Astrocyte (in vitro differentiated cells and primary cell): ENCODE results near the gene TTC8. TPM values are rescaled to one million over a fixed set of nuclear protein-coding genes. Genes with fewer than 3 reads are reported as not detected.

Source experiments
- DNase-seq: peaks from one replicate; pipeline ENCODE4 v3.0.0-alpha.2; 2010; ENCODE audit warnings: low read depth
- FAIRE-seq: peaks from 2 replicates; lab custom pipeline; 2011; peaks lifted over from hg19 to GRCh38; lab: Jason Lieb, UNC
- H2AFZ ChIP-seq: 2 replicates; pipeline ENCODE4 v1.6.0; 2012; ENCODE audit warnings: low read depth, low read length, inconsistent platforms
- H3K27ac ChIP-seq: 2 replicates; pipeline ENCODE4 v1.5.1; 2011; ENCODE audit warnings: low read depth, low read length, inconsistent platforms
- H3K27me3 ChIP-seq: 2 replicates; pipeline ENCODE4 v1.6.0; 2011; ENCODE audit warnings: low read length, inconsistent platforms; ENCODE audit not compliant: insufficient read depth
- H3K36me3 ChIP-seq: 2 replicates; pipeline ENCODE4 v1.5.1; 2011; ENCODE audit warnings: low read length, inconsistent platforms; ENCODE audit not compliant: insufficient read depth
- H3K4me1 ChIP-seq: 2 replicates; pipeline ENCODE4 v1.5.1; 2011; ENCODE audit warnings: low read length, inconsistent platforms; ENCODE audit not compliant: insufficient read depth
- H3K4me2 ChIP-seq: 2 replicates; pipeline ENCODE4 v1.6.0; 2012; ENCODE audit warnings: low read length, inconsistent platforms
- H3K4me3 ChIP-seq: 2 replicates; pipeline ENCODE4 v1.5.1; 2011; ENCODE audit warnings: low read depth, mild to moderate bottlenecking, low read length, inconsistent platforms; ENCODE audit not compliant: insufficient read depth
- H3K79me2 ChIP-seq: 2 replicates; pipeline ENCODE4 v1.6.0; 2012; ENCODE audit warnings: mild to moderate bottlenecking, low read length, inconsistent platforms; ENCODE audit not compliant: insufficient read depth
- H3K9ac ChIP-seq: 2 replicates; pipeline ENCODE4 v1.6.0; 2012; ENCODE audit warnings: mild to moderate bottlenecking, low read length, inconsistent platforms
- H3K9me3 ChIP-seq: 2 replicates; pipeline ENCODE4 v1.5.1; 2012; ENCODE audit warnings: low read depth, mild to moderate bottlenecking, low read length, inconsistent platforms; ENCODE audit not compliant: insufficient read depth
- H4K20me1 ChIP-seq: 2 replicates; pipeline ENCODE4 v1.6.0; 2012; ENCODE audit warnings: low read length, inconsistent platforms; ENCODE audit not compliant: insufficient read depth
- H3K27ac Mint-ChIP-seq: one replicate; pipeline ENCODE4 v1.8.0; 2021; ENCODE audit warnings: mild to moderate bottlenecking, mixed read lengths; ENCODE audit not compliant: unreplicated experiment
- H3K27me3 Mint-ChIP-seq: one replicate; pipeline ENCODE4 v1.8.0; 2021; ENCODE audit warnings: low read depth, mixed read lengths; ENCODE audit not compliant: unreplicated experiment
- H3K36me3 Mint-ChIP-seq: one replicate; pipeline ENCODE4 v1.8.0; 2021; ENCODE audit warnings: low read depth, mixed read lengths; ENCODE audit not compliant: unreplicated experiment
- H3K4me1 Mint-ChIP-seq: one replicate; pipeline ENCODE4 v1.8.0; 2021; ENCODE audit warnings: low read depth, mixed read lengths; ENCODE audit not compliant: unreplicated experiment
- H3K4me3 Mint-ChIP-seq: one replicate; pipeline ENCODE4 v1.8.0; 2021; ENCODE audit warnings: mild to moderate bottlenecking, moderate library complexity, mixed read lengths; ENCODE audit not compliant: unreplicated experiment
- H3K9me3 Mint-ChIP-seq: one replicate; pipeline ENCODE4 v1.8.0; 2021; ENCODE audit warnings: mild to moderate bottlenecking, mixed read lengths; ENCODE audit not compliant: unreplicated experiment
- EZH2 ChIP-seq: IDR thresholded peaks from 2 replicates; pipeline ENCODE4 v1.6.1; 2012; ENCODE audit warnings: mild to moderate bottlenecking, low read length, inconsistent platforms; ENCODE audit not compliant: insufficient read depth
- total RNA-seq: library from RNA; stranded (reverse); gene quantifications from 2 replicates; pipeline ENCODE4 v1.2.1, GENCODE V29; 2021
- TF ChIP-seq, protein P1 (sequence below): IDR thresholded peaks from 2 replicates; pipeline ENCODE4 v1.5.1; 2011; ENCODE audit warnings: low read depth, mild to moderate bottlenecking, inconsistent platforms, low read length, moderate library complexity; ENCODE audit not compliant: insufficient read depth

TTC8 gene
- total RNA-seq, 1 donor from 2014 or later: 23.7 TPM

DNA sequence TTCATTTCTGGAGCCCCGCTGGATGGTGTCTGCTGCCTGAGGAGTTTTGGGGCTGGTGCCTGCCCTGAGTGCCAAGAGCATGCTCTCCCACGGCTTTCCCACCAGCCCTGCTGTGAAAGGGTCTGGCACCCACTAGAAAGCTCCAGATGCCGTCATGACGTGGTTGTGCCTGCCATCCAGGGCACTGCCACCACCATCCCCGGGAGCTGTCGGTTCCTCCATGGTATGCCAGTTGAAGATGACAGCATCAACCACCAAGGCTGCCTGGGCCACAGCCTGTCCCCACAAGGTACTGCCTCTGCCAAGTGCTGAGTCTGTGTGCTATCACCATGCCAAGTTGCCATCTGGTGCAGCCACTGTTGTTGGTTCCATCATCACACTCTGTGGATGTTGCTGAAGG, 85.9 kb downstream of the TTC8 start:
- Histone ChIP-seq H3K79me2 (no peaks in the 10 kb centered on the region), H2AFZ (no peak overlapping the region), H3K9ac (no peak overlapping the region), H4K20me1 (no peaks in the 10 kb centered on the region), H3K27ac (no peak overlapping the region), H3K27me3 (peaks cover 4% of the 10 kb centered on the region), H3K4me2 (no peak overlapping the region), H3K36me3 (no peaks in the 10 kb centered on the region), H3K4me3 (no peak overlapping the region), H3K9me3 (no peaks in the 10 kb centered on the region), H3K4me1 (no peaks in the 10 kb centered on the region)
- no peak for TF ChIP-seq EZH2
- TF ChIP-seq, protein P1, sequence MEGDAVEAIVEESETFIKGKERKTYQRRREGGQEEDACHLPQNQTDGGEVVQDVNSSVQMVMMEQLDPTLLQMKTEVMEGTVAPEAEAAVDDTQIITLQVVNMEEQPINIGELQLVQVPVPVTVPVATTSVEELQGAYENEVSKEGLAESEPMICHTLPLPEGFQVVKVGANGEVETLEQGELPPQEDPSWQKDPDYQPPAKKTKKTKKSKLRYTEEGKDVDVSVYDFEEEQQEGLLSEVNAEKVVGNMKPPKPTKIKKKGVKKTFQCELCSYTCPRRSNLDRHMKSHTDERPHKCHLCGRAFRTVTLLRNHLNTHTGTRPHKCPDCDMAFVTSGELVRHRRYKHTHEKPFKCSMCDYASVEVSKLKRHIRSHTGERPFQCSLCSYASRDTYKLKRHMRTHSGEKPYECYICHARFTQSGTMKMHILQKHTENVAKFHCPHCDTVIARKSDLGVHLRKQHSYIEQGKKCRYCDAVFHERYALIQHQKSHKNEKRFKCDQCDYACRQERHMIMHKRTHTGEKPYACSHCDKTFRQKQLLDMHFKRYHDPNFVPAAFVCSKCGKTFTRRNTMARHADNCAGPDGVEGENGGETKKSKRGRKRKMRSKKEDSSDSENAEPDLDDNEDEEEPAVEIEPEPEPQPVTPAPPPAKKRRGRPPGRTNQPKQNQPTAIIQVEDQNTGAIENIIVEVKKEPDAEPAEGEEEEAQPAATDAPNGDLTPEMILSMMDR: no peak
- DNase-seq (no peak), FAIRE-seq (no peak)
- no peak overlapping the region for H3K4me3 Mint-ChIP-seq
- peaks cover 13% of the 10 kb centered on the region for H3K9me3 Mint-ChIP-seq
- H3K4me1 Mint-ChIP-seq: no peaks in the 10 kb centered on the region
- H3K36me3 Mint-ChIP-seq: no peaks in the 10 kb centered on the region
- peaks cover 2% of the 10 kb centered on the region for H3K27me3 Mint-ChIP-seq
- H3K27ac Mint-ChIP-seq: no peak overlapping the region

DNA sequence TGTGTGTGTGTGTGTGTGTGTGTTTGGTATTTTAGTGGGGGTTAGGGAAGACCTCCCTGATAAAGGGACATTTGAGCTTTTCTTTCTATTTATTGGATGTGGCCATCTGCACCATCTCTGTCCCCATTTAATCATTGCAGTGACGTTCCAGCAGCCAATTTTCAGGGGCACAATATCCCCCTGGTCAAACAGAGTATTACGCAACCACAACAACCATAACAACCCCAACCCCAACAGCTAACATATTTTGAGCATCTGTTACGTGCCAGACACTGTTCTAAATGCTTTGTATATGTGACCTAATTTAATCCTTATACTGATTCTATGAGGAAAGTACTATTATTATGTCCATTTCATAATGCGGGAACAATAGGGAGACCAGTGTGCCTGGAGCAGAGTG, 87.4 kb downstream of the TTC8 start:
- no peak overlapping the region for H3K9ac ChIP-seq
- H3K4me3 ChIP-seq: no peak overlapping the region
- TF ChIP-seq EZH2: no peak
- TF ChIP-seq, protein P1: no peak
- H3K27me3 Mint-ChIP-seq: peaks cover 7% of the 10 kb centered on the region
- peaks cover 4% of the 10 kb centered on the region for H3K27me3 ChIP-seq
- no peaks in the 10 kb centered on the region for H3K79me2 ChIP-seq
- H3K27ac Mint-ChIP-seq: no peak overlapping the region
- peaks cover 10% of the 10 kb centered on the region for H3K9me3 Mint-ChIP-seq
- H3K36me3 ChIP-seq: no peaks in the 10 kb centered on the region
- no peaks in the 10 kb centered on the region for H3K4me1 Mint-ChIP-seq
- H2AFZ ChIP-seq: no peak overlapping the region
- H3K9me3 ChIP-seq: no peaks in the 10 kb centered on the region
- H3K36me3 Mint-ChIP-seq: no peaks in the 10 kb centered on the region
- DNase-seq: no peak
- H3K4me1 ChIP-seq: no peaks in the 10 kb centered on the region
- no peak overlapping the region for H3K27ac ChIP-seq
- no peak for FAIRE-seq
- H3K4me3 Mint-ChIP-seq: no peak overlapping the region
- H4K20me1 ChIP-seq: no peaks in the 10 kb centered on the region
- H3K4me2 ChIP-seq: no peak overlapping the region

- no peaks in the 10 kb centered on the region for H3K4me1 Mint-ChIP-seq
- Histone ChIP-seq H2AFZ (no peak overlapping the region), H3K9ac (no peak overlapping the region), H3K4me1 (no peaks in the 10 kb centered on the region), H3K9me3 (no peaks in the 10 kb centered on the region), H3K4me2 (no peak overlapping the region), H3K36me3 (no peaks in the 10 kb centered on the region), H3K4me3 (no peak overlapping the region), H3K79me2 (no peaks in the 10 kb centered on the region), H3K27ac (no peak overlapping the region), H4K20me1 (no peaks in the 10 kb centered on the region), H3K27me3 (peaks cover 4% of the 10 kb centered on the region)
- FAIRE-seq: no peak
- no peak overlapping the region for H3K4me3 Mint-ChIP-seq
- DNase-seq: no peak
- no peaks in the 10 kb centered on the region for H3K36me3 Mint-ChIP-seq
- H3K27me3 Mint-ChIP-seq: peaks cover 10% of the 10 kb centered on the region
- H3K9me3 Mint-ChIP-seq: peaks cover 5% of the 10 kb centered on the region
- no peak for TF ChIP-seq EZH2
- TF ChIP-seq, protein P1: no peak
- H3K27ac Mint-ChIP-seq: no peak overlapping the region
These were observed 90.5 kb downstream of the TTC8 start for GRCh38 chr14:88914956-88915355.
